Activated gamma-delta T cell (primary cell): ENCODE measurements around the gene CCDC167.
"Not testable (repeated sequence)": the region's sequence is repeated elsewhere in the genome, so short reads cannot be mapped to it uniquely, and the experiment has no call there.

ENCODE experiments used
- DNase-seq: peaks from one replicate; lab custom pipeline; 2025; lab: John Stamatoyannopoulos, UW

The CCDC167 gene

DNA sequence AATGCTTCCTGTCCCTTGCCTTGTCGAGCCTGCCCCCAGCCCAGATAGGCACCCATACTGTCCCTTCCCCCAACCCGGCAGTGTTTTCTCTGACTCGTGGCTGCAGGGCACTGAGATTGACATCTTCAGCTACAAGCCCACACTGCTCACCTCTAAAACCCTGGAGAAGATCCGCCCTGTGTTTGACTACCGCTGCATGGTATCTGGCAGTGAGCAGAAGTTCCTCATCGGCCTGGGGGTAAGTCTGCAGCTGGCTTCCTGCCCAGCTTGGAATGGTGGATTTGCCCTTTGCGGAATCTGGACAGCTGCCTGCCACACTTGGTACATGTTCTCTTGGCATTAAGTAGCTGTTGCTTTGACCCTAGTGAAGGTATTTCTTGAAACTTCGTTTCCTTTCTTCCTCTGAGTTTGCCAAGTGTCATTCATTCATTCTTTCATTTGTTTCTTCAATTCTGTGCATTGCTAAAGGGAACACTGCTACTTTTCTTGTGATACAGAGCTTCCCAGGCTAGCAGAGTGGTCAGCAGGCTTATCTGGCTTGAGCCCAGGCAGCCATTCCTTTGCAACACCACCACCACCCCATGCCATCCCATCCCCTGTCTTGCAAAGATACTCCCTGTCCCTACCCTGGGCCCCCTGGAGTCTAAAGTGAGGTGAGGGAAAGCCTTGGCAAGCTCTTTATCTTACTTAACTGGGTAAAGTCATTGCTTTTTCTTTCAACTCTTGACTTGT, 26.2 kb downstream of the CCDC167 start:
- no peak for DNase-seq

DNA sequence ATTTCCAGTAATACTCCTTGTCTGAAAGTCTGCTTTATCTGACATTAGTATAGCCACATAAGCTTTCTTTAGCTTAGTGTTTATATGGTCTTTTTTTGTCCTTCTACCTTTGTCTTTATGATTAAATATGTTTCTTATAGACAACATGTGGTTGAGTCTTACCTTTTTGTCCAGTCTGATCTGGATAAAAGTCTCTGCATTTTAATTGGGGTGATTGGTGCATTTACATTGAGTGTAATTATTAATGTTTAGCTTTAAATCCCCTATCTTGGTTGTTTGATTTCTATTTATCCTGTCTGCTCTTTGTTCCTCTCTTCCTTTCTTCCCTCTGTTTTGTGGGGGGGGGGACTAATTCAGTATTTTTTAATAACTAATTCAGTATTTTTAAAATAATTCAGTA, 32.0 kb downstream of the CCDC167 start:
- no peak for DNase-seq

DNA sequence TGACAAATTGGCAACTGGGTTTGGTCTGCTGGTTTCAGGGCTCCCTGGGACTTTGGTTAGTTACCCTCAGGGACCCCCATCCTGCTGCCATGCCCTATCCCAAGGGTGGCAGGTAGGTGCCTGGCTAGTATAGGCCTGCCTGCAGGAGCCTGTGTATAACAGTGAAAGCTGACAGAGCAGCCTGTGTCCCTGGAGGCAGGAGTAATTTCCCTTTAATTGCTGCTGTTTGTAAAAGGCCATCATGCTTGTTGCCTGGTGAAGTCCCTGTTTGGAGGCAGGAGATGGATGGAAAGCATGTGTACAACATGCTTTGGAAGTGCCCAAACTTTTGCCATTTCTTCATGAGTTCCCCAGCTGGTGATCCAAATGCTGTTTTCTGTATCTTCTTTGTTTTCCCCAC, 36.6 kb downstream of the CCDC167 start:
- no peak for DNase-seq

DNA sequence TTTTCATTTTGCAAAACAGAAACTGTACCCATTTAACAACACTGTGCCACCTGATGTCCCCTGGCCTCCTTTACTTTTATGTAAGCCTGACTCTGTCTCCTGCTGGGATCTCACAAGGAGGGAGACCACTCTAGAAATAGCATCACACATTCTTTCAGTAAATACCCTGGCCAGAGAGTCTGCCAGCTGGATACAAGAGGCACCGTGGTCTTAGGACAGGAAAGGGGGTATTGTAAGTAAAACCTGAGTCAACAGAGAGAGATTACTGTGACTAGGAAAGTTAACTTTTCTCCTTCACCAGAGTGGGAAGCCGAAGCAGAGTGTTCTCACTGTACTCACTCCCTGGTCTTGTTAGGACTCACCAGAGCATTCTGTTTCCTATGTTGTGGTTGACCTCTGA, 38.9 kb downstream of the CCDC167 start:
- DNase-seq = no peak

DNA sequence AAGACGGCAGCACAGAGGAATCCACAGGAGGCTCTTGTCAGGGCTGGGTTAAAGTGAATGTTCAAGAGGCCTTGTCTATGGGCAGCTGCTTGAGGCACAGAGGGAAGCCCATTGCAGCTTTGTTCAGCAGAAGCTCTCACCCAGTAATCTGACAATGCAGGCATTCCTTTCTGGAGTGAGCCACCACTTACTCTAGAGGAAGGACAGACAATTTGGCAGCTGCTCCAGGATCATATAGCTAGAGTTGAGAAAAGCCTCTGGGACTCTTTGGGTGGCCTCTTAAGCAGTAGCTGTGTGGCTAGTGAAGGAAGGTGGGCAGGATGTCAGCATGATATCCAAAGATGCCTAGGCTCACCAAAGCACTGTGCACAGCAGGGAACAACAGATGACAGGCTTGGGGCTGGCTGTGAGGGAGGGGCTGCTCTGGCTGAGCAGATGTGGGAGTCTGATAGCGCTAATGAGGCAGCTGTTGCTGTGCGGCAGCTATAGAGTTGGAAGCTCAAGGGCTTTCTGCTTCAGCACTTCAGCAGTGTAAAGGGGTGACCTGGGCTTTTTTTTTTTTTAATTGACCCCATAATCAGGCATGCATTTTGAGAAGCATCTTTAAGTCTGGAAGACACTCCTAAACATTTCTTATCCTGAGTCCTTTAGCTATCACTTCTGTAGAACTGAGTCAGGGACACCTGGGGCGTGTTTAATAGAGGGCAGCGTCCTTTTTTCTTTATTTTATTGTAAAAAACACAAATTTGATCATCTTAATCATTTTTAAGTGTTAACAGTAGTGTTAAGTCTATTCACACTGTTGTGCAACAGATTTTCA, 39.5 kb downstream of the CCDC167 start:
- DNase-seq = no peak

DNA sequence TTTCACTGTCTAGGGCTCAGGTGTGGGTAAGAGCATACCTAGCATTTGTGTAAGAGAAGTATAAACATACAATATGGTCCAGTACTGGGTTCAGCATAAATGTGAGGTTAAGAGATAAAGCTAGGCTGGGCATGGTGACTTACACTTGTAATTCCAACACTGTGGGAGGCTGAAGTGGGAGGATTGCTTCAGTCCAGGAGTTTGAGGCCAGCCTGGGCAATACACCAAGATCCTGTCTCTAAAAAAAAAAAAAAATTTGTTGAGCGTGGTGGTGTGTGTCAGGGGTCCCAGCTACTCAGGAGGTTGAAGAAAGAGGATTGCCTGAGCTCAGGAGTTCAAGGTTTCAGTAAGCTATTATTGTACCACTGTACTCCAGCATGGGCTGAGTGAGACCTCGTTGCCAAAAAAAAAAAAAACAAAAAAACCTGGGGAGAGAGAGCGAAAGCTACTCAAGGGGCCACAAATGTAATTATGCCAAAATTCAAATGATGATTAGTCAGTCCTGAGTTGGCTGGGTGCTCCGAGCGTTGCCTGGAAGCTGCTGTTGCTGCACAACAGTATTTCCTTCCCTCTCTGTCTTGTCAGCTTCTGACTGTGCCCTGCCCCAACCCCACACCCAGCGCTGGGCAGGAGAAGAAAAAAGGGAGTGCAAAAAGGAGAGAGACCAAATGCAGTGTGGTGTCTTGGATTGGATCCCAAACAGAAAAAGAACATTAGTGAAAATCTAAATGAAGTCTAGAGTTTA, 42.7 kb downstream of the CCDC167 start:
- DNase-seq = no peak

DNA sequence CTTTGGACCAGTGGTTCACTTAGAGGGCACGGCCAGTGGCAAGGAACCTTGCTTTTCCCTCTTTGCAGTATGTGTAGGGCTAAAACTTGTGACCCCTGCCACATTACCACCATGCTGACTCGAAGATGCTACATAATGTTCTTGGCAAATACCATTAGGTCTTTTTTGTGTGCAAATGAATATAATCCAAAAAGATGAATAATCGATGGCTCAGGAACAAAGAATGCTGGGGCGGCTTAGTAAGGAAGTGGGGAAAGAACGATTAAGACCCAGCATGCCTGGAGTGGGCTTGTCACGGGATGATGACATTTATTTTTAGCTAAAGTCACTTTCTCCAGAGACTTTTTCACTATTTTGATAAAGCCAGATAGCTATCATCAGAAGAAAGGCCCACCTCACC, 43.6 kb downstream of the CCDC167 start:
- no peak for DNase-seq

DNA sequence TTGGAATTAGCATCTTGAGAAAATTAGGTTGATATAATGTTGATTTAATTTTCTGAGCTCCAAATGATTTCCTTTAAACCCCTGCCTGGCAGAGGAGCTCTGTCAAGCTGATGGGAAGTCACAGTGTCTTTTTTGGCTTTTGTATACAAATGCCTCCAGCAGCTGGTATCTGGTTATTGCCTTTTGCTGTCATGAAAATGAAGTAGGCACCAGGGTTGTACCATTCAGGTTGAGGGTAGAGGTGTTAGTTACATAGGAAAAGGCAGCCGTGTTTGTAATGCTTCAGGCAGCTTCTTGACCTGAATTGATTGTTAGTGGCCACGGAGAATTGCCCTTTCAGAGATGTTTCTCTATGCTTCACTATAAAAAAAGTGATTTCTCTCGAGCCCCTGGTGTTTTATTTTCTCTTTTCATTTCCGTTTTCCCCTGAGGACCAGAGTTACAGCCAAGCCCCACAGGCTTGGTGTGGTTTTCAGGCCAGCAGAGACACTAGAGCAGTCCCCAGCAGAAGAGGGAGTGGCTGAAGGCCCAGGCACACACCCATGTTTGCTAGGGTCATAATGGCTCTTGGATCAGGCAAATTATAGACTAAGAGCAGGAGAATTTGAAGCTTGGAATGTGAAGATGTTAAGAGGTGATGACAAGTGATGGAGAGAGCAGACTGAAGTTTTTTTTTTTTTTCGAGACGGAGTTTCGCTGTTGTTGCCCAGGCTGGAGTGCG, 45.1 kb downstream of the CCDC167 start:
- no peak for DNase-seq

DNA sequence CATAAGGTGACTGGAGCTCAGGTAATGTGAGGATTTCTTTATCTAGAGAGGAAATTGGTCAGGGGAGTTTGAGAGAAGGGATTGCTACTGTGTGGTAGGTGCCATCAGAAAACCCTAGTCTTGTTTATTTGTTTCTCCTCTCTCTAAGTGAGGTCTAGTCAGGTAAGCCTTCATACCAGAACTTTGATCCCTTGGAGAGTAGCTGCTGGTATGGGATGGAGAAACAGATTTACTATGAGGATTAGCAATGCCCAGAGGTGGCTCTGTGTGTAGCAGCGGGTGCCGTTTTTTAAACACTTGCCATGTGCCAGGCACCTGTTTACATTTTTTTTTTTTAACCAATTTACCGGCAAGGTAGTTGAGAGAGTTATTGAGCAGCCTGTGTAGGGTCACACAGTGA, 47.2 kb downstream of the CCDC167 start:
- no peak for DNase-seq

DNA sequence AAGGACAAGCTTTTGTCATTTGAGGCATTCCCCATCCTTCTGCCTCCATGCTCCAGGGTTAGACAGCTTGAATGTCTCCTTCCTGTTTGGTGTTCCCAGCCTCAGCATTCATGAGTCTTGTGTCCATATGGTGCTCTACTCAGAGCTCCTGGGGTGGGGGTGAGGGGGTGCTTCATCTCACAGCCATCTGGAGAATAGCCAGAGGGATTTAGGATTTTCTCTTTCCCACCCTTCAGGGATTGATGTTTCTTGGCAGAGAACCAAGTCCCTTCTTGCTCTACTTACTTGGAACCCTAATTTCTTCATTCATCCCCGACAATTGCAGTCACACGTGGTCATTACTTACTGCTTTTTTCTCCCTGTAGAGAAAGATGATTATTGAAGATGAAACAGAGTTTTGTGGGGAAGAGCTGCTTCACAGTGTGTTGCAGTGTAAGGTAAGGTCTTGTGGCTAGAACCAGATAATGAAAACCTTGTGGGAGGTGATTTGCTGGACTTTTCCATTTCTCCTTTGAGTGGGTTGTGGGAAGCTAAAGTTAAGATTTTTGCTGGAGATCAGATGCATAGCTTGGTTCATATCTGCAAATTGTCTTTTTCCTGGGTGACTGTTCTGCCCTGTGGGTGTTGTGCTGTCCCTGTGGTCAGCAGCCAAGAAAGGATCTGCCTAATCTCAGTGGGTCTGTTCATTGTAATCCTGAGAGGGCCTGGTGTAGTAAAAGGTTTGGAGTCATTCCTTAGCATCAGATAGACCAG, 48.1 kb downstream of the CCDC167 start:
- no peak for DNase-seq

DNA sequence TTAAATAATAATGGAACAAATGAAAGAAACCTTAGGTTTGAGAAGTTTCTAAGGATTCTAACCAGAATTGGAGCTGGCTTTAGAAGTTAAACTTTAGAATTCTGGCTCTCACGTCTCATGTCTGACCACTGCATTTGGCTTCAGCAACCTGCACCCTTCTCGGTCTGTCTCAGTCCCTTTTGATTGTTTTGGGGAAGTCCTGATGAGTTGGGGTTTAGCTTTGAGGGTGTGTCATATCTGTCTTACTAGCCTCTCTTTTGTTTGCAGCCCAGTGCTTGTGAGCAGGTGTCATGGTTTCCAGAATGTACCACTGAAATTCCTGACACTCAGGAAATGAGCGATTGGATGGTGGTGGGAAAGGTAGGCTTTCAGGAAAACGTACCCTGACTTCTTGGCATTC, 49.7 kb downstream of the CCDC167 start:
- DNase-seq = no peak

DNA sequence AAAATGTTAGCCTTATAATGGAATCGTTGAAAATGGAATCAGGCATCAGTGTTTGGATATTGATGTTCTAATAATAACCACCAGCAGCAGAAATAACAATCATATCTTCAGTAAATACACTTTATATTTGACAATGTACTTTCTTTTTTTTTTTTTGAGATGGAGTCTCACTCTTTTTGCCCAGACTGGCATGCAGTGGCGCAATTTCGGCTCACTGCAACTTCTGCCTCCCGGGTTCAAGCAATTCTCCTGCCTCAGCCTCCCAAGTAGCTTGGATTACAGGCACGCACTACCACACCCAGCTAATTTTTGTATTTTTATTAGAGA, 56.5 kb downstream of the CCDC167 start:
- DNase-seq = not testable (repeated sequence)

DNA sequence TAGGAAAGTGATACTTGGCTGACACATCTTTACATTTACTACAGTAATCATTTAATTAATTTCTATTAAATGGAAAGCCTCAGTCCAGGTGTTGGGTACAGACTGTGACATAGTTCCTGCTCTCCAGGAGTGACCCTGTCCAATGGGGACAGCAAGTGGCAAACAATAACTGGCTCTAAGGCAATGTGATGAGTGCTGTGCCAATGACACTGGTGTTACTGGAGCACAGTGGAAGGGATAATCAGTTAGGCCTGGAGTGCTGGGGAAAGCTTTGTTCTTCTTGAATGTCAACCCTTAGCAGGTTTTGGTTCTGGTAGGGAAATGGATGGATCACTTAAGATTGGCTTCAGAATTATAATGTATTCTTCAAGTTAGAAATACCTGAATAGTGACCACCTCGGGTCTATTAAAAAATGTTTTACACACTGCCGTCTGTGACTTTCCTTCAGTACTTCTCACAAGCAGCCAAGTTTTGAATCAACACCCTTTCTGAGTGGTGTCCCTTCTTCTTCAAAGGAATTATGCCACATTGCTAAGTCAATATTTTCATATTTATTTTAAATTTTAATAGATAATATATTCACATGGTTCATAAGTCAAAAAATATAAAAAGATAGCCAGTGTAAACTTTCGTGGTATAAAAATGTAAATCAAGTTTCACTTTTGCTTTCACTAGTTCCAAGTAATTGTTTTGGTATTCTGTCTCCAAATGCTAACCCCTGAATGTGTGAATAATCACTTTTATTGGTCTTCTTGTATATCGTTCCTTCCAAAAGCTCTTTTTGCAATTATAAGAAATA, 57.1 kb downstream of the CCDC167 start:
- DNase-seq = no peak

DNA sequence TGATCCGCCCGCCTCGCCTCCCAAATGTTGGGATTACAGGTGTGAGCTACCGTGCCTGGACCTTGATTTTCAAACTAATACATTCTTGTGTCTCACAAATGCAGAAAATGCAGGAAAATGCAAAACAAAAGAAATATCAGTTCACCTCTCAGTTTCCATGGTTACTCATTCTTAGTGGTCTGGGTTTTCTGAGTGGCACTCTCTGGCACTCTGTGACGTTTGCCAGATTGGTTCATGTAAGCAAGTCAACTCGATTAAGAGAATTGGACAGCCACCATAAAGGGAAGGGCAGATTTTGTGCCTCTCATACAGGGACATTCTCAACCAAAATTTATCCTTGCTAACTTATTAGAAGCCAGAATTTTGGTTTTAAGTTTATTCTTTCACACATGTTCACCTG, 58.0 kb downstream of the CCDC167 start:
- DNase-seq = no peak

DNA sequence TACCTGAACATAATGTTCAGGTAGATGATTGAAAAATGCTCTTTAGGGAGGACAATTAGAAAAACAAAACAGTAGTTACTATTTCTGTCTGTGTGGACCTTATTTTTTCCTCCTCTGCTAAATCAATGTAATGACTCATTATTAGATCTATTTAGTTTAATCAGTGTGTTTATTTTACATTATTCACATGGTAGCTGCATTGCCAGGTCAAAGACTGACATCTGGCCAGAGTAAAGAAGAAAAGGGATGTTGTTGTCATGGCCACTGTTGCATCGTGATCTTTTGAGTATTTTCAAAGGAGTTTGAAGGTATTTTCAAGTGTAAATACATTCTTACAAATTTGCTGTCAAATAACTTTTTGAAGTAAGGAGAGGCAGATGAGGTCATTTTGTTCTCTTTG, 60.8 kb downstream of the CCDC167 start:
- DNase-seq = no peak

DNA sequence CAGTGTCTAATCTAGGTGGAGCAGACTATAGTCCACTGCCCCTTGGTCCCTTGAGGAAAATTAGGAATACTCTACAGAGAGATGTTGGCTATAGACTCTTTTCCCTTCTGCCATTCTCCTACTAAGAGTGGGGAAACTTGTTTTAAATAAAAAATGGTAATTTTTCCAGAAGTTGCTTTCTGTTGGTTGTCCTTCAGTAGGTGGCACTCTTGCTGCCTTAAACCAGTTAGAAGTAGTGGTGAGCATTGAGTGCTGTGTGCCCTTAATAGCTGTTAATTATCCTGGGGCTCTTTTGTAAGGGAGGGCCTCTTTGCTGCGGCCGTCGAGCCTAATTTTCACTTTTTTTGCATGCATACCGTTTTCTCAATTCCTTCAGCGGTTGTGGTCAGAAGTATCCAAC, 63.9 kb downstream of the CCDC167 start:
- DNase-seq = no peak

DNA sequence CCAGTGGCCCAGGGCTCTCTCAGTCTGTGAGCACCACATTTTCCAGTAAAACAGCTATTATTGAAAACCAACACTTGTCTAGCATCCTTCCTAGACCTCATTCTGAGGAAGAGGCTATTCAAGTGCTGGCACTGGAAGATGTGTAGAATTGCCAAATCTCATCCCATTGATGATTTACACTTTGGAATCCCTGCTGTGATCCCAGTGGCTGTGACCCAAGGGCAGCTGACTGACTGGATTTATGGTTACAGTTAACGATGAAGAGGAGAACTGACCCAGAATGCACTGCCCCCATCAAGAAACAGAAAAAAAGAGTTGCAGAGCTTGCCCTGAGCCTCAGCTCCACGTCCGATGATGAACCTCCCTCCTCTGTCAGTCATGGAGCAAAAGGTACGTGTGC, 64.3 kb downstream of the CCDC167 start:
- DNase-seq = no peak

DNA sequence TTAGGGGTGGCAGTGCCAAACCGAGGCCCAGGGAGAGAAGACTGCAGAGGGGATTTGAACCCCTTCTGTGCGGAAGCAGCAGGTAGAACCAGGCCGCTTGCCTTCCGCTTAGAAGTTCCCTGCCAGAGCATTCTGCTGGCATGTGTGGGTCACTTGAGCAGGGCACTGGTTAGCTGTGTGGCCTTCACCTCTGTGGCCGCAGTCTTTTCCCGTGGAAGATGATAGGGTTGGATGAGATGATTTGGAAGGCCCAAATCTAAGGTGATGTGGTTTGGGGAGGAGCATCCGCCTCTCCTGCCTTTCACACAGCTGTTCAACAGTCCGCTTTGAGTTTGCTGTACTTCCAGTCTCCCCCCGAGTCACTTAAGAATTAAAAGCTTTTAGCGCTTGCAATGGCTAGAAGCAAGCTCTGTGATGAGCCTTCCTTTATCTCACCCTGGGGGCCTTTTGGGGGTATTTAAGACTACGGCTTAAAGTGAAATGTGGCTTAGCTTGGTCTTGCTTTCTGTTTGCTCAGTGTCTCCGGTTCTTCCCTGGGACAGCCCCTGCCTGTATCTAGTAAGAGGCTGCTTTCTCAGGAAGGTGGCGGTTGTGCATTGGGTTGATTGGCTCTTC, 65.9 kb downstream of the CCDC167 start:
- DNase-seq = no peak
